ENCODE results near the gene NAB1. TPM values are rescaled to one million over a fixed set of nuclear protein-coding genes. Genes with fewer than 3 reads are reported as not detected.

The NAB1 gene
- total and polyA plus RNA-seq, 2 donors (not counting 3 experiments of a cell fraction or from before 2014, with no cell fraction given): 7.5 to 36.1 TPM

GRCh38 chr2:190718652-190719526, 70.0 kb downstream of the NAB1 start:
- no peak overlapping the region for H3K4me3 ChIP-seq (replicated peaks in 1 of 3; ENCODE audit: insufficient read depth in 1 of 3, low read depth in 1 of 3, low read length in 3 of 3)
- POLR2A ChIA-PET: no interaction called here
- intact Hi-C loops (cut with micrococcal nuclease) (loop anchor here (1.0 to 2.0 kb wide), 3 partner anchors 28 to 70 kb away; partner anchors contain the start of gene NAB1), dilution Hi-C loops (cut with MboI; ENCODE audit: extremely low pct_ligation_motif_present, low sequenced_read_pairs) (no loop called here)
- peak overlapping the region; percentile 89 for H3K27ac ChIP-seq (ENCODE audit: insufficient read depth, low read depth, low read length)
- FAIRE-seq: peak; percentile 83
- H3K4me2 ChIP-seq (ENCODE audit: insufficient read depth, low read length): peak overlapping the region; percentile 2
- TF ChIP-seq POLR2AphosphoS5 (IDR thresholded peaks at IDR 0.05; ENCODE audit: insufficient read depth, low read depth, low read length) (peak; percentile 38), POLR2A (IDR thresholded peaks at IDR 0.05; ENCODE audit: low read depth, low read length) (no peak), EZH2 (IDR thresholded peaks at IDR 0.05; ENCODE audit: borderline replicate concordance, low read depth, low read length, severe bottlenecking) (no peak), MYC (IDR thresholded peaks at IDR 0.05; ENCODE audit: low read depth, low read length) (no peak), CTCF (IDR thresholded peaks at IDR 0.05; ENCODE audit: extremely low read depth in 1 of 2, insufficient read depth in 1 of 2, low read depth in 1 of 2, low read length in 2 of 2) (no peak), FOS (IDR thresholded peaks at IDR 0.05; ENCODE audit: borderline replicate concordance, insufficient read depth, low read length) (peak; percentile 89), JUN (IDR thresholded peaks at IDR 0.05; ENCODE audit: borderline replicate concordance, insufficient read depth, insufficient read length, low read depth) (peak; percentile 52), MAX (IDR thresholded peaks at IDR 0.05; ENCODE audit: insufficient read depth, insufficient read length) (no peak), GATA2 (IDR thresholded peaks at IDR 0.05; ENCODE audit: insufficient read depth, insufficient read length, low read depth, low read length) (peak; percentile 63)
- H3K79me2 ChIP-seq (ENCODE audit: control insufficient read depth, insufficient read depth, low read length): no peaks in the 10 kb centered on the region
- H4K20me1 ChIP-seq (replicated peaks; ENCODE audit: control insufficient read depth, extremely low read depth, insufficient read depth, low read length): no peaks in the 10 kb centered on the region
- no TSS peak for BruUV-seq (replicated peaks)
- CTCF ChIA-PET: interaction anchor here (1.2 to 1.6 kb wide), 2 partner anchors 25 to 28 kb away, joined by 3 to 4 read pairs; no protein-coding TSS in a partner anchor
- no peaks in the 10 kb centered on the region for H3K9me3 ChIP-seq (replicated peaks; ENCODE audit: control insufficient read depth, insufficient read depth, low read length)
- no peaks in the 10 kb centered on the region for H3K9me1 ChIP-seq (replicated peaks; ENCODE audit: control insufficient read depth, extremely low read depth, insufficient read depth, low read length)
- H2AFZ ChIP-seq (ENCODE audit: low read depth, low read length): peak overlapping the region; percentile 11
- no peaks in the 10 kb centered on the region for H3K36me3 ChIP-seq (ENCODE audit: control insufficient read depth in 2 of 2, extremely low read depth in 1 of 2, insufficient read depth in 2 of 2, low read length in 2 of 2)
- peak overlapping the region; percentile 34 for H3K9ac ChIP-seq (replicated peaks; ENCODE audit: extremely low read depth, insufficient read depth, low read length)
- DNase-seq (ENCODE audit: low read depth, low spot score): peak; percentile 85
- no peaks in the 10 kb centered on the region for H3K27me3 ChIP-seq (ENCODE audit: control insufficient read depth in 2 of 2, insufficient read depth in 2 of 2, low read length in 2 of 2)
- H3K4me1 ChIP-seq (ENCODE audit: control insufficient read depth, extremely low read depth, insufficient read depth, low read length): peaks cover 42% of the 10 kb centered on the region

Measured in endothelial cell of umbilical vein (primary cell).